IMR-90 (cell line): Measurements from ENCODE around the gene CFAP58. TPM values are rescaled to one million over a fixed set of nuclear protein-coding genes. Genes with fewer than 3 reads are reported as not detected.

Experiments used
- ATAC-seq: fragments of 200-7000 bp; cut with Tn5 transposase; 2 replicates; pipeline ENCODE4 v1.9.1; 2020; ENCODE audit warnings: low read depth, mild to moderate bottlenecking, moderate library complexity
- BruUV-seq: library from RNA; stranded (reverse); fragments of 400-500 nt; replicated peaks from 2 replicates; lab custom pipeline; 2021; lab: Mats Ljungman, UMichigan
- CTCF ChIA-PET: fragments of 300-600 bp; formaldehyde crosslinking; extraction: SDS; loops from one replicate; lab custom pipeline; 2021; ENCODE audit warnings: antibody characterized with exemption; lab: Yijun Ruan, JAX
- POLR2A ChIA-PET: fragments of 300-600 bp; sonication (Branson Sonifier 250); formaldehyde crosslinking; loops from one replicate; lab custom pipeline; 2022; ENCODE audit warnings: antibody characterized with exemption; ENCODE audit not compliant: unreplicated experiment; lab: Charles Lee
- DNase-seq: peaks from one replicate; pipeline ENCODE4 v3.0.0; 2013
- H2AFZ ChIP-seq: replicated peaks from 2 replicates; pipeline ENCODE3; 2013; ENCODE audit warnings: low read length, mild to moderate bottlenecking; ENCODE audit not compliant: poor library complexity
- H2AK5ac ChIP-seq: 2 replicates; pipeline ENCODE4 v1.6.1; 2013; ENCODE audit warnings: low read depth, low read length, inconsistent platforms
- H2AK9ac ChIP-seq: replicated peaks from 2 replicates; pipeline ENCODE3; 2013; ENCODE audit warnings: mild to moderate bottlenecking, low read depth, low read length, moderate library complexity; ENCODE audit not compliant: poor library complexity
- H2BK120ac ChIP-seq: 2 replicates; pipeline ENCODE4 v1.6.1; 2013; ENCODE audit warnings: low read depth, low read length, inconsistent platforms
- H2BK15ac ChIP-seq: 3 replicates; pipeline ENCODE4 v1.6.1; 2013; ENCODE audit warnings: low read depth, low read length, inconsistent platforms
- H2BK20ac ChIP-seq: 2 replicates; pipeline ENCODE4 v1.6.1; 2013; ENCODE audit warnings: low read depth, mild to moderate bottlenecking, inconsistent platforms, low read length, moderate library complexity
- H2BK5ac ChIP-seq: 2 replicates; pipeline ENCODE4 v1.6.1; 2013; ENCODE audit warnings: mild to moderate bottlenecking, low read depth, low read length, inconsistent platforms; ENCODE audit not compliant: poor library complexity, severe bottlenecking
- H3K14ac ChIP-seq: replicated peaks from 2 replicates; pipeline ENCODE4 v1.6.1; 2013; ENCODE audit warnings: low read depth, low read length, inconsistent platforms
- H3K18ac ChIP-seq: 2 replicates; pipeline ENCODE4 v1.6.1; 2013; ENCODE audit warnings: low read depth, low read length, control low read depth
- H3K23ac ChIP-seq: 2 replicates; pipeline ENCODE4 v1.6.1; 2013; ENCODE audit warnings: low read depth, low read length, inconsistent platforms
- H3K27ac ChIP-seq: 2 replicates; pipeline ENCODE4 v1.5.1; 2013; ENCODE audit warnings: mild to moderate bottlenecking, control low read depth, low read length; ENCODE audit not compliant: insufficient read depth
- H3K27me3 ChIP-seq: 2 replicates; pipeline ENCODE4 v1.6.1; 2013; ENCODE audit warnings: low read length; ENCODE audit not compliant: control insufficient read depth, insufficient read depth
- H3K36me3 ChIP-seq: 2 replicates; pipeline ENCODE4 v1.6.1; 2013; ENCODE audit warnings: low read length, mixed read lengths; ENCODE audit not compliant: control insufficient read depth, insufficient read depth
- H3K4ac ChIP-seq: 2 replicates; pipeline ENCODE4 v1.6.1; 2013; ENCODE audit warnings: low read depth, low read length, inconsistent platforms
- H3K4me1 ChIP-seq: 2 replicates; pipeline ENCODE4 v1.6.1; 2013; ENCODE audit warnings: low read length, mixed read lengths; ENCODE audit not compliant: control insufficient read depth, insufficient read depth
- H3K4me2 ChIP-seq: 2 replicates; pipeline ENCODE4 v1.6.1; 2013; ENCODE audit warnings: low read depth, mild to moderate bottlenecking, control low read depth, low read length, moderate library complexity
- H3K4me3 ChIP-seq: 2 replicates; pipeline ENCODE4 v1.5.1; 2013; ENCODE audit warnings: low read depth, mild to moderate bottlenecking, control low read depth, low read length, moderate library complexity; ENCODE audit not compliant: insufficient read depth
- H3K56ac ChIP-seq: 2 replicates; pipeline ENCODE4 v1.6.1; 2013; ENCODE audit warnings: low read length, inconsistent platforms; ENCODE audit not compliant: insufficient read depth; ENCODE audit errors: extremely low read depth
- H3K79me1 ChIP-seq, 2 experiments: 2 replicates each; pipeline ENCODE4 v1.6.1; 2013; ENCODE audit warnings: low read length in 2 of 2, inconsistent platforms in 1 of 2, low read depth in 1 of 2
- H3K9ac ChIP-seq: 2 replicates; pipeline ENCODE4 v1.6.1; 2013; ENCODE audit warnings: low read depth, low read length, control low read depth
- H3K9me1 ChIP-seq: 2 replicates; pipeline ENCODE4 v1.6.1; 2013; ENCODE audit warnings: low read length, inconsistent platforms; ENCODE audit not compliant: insufficient read depth
- H3K9me3 ChIP-seq: 2 replicates; pipeline ENCODE4 v1.6.1; 2013; ENCODE audit warnings: low read length; ENCODE audit not compliant: control insufficient read depth, insufficient read depth
- H4K20me1 ChIP-seq: 2 replicates; pipeline ENCODE4 v1.6.1; 2013; ENCODE audit warnings: low read length, inconsistent platforms; ENCODE audit not compliant: insufficient read depth
- H4K5ac ChIP-seq: 2 replicates; pipeline ENCODE4 v1.6.1; 2013; ENCODE audit warnings: mild to moderate bottlenecking, low read depth, low read length, control low read depth
- H4K8ac ChIP-seq, 2 experiments: 2 replicates each; pipeline ENCODE4 v1.6.1; 2013; ENCODE audit warnings: low read depth in 2 of 2, low read length in 2 of 2, control low read depth in 1 of 2, inconsistent platforms in 1 of 2
- H4K91ac ChIP-seq: 2 replicates; pipeline ENCODE4 v1.6.1; 2013; ENCODE audit warnings: low read depth, low read length, inconsistent platforms; ENCODE audit not compliant: insufficient read depth
- BHLHE40 ChIP-seq: fragments of 150-350 bp; IDR thresholded peaks from 2 replicates; pipeline ENCODE4 v1.6.1; 2016; ENCODE audit warnings: mild to moderate bottlenecking, low read depth, low read length
- CEBPB ChIP-seq: IDR thresholded peaks from 2 replicates; pipeline ENCODE4 v1.6.1; 2012; ENCODE audit warnings: low read depth, low read length, improper control_type of control experiment
- CHD1 ChIP-seq: IDR thresholded peaks from 2 replicates; pipeline ENCODE4 v1.6.1; 2012; ENCODE audit warnings: low read depth, low read length, improper control_type of control experiment
- CTCF ChIP-seq: conservative IDR thresholded peaks from 2 replicates; pipeline ENCODE4 v1.5.1; 2012; ENCODE audit warnings: mild to moderate bottlenecking, low read depth, low read length, improper control_type of control experiment
- FOS ChIP-seq: fragments of 150-350 bp; IDR thresholded peaks from 2 replicates; pipeline ENCODE4 v1.6.1; 2016; ENCODE audit warnings: low read depth, low read length
- MAFK ChIP-seq: IDR thresholded peaks from 2 replicates; pipeline ENCODE4 v1.6.1; 2012; ENCODE audit warnings: low read depth, low read length, improper control_type of control experiment
- NFE2L2 ChIP-seq: fragments of 150-350 bp; IDR thresholded peaks from 2 replicates; pipeline ENCODE4 v1.6.1; 2016; ENCODE audit warnings: low read depth, mild to moderate bottlenecking, low read length
- POLR2A ChIP-seq: IDR thresholded peaks from 2 replicates; pipeline ENCODE4 v1.6.1; 2012; ENCODE audit warnings: mild to moderate bottlenecking, low read depth, low read length
- RAD21 ChIP-seq: IDR thresholded peaks from 2 replicates; pipeline ENCODE4 v1.6.1; 2012; ENCODE audit warnings: low read length, improper control_type of control experiment
- SMC3 ChIP-seq: fragments of 150-350 bp; IDR thresholded peaks from 2 replicates; pipeline ENCODE4 v1.6.1; 2016; ENCODE audit warnings: low read depth, mild to moderate bottlenecking, antibody characterized with exemption, low read length, moderate library complexity
- USF2 ChIP-seq: fragments of 150-350 bp; IDR thresholded peaks from 2 replicates; pipeline ENCODE4 v1.6.1; 2017; ENCODE audit warnings: mild to moderate bottlenecking, antibody characterized with exemption, low read length, low read depth
- WGBS, 2 experiments: methylation state at CpG; one replicate each; pipeline versions ENCODE4 v1.1.5 to v1.1.7; 2013; ENCODE audit warnings: missing lambda C conversion rate in 2 of 2; ENCODE audit not compliant: insufficient read length in 1 of 2; ENCODE audit errors: extremely low coverage in 2 of 2; 5-methylcytosine and 5-hydroxymethylcytosine counted together
- dilution Hi-C: fragments of 300-500 bp; cut with HindIII; formaldehyde crosslinking; loops from one replicate; pipeline ENCODE4 v1.14.3; 2018; ENCODE audit warnings: low sequenced_read_pairs; ENCODE audit not compliant: unreplicated experiment
- in situ Hi-C: fragments of 300-500 bp; cut with MboI; formaldehyde crosslinking; loops from 3 replicates; pipeline ENCODE4 v1.14.3; 2019; ENCODE audit warnings: low sequenced_read_pairs, inconsistent platforms, mixed read lengths
- intact Hi-C: fragments of 100-400 bp; cut with micrococcal nuclease; formaldehyde crosslinking; loops from 2 replicates; pipeline ENCODE4 v1.10.0; 2022
- polyA plus RNA-seq, 3 experiments: library from polyadenylated mRNA; depleted of rRNA; stranded (reverse); fragments of >200 nt; gene quantifications; 2 replicates each; pipeline ENCODE4 v1.2.3, GENCODE V29; 2012; ENCODE audit warnings: low replicate concordance in 1 of 3
- total RNA-seq: library from RNA; depleted of rRNA; stranded (reverse); fragments of >200 nt; gene quantifications from 2 replicates; pipeline ENCODE4 v1.2.3, GENCODE V29; 2012

Gene CFAP58
- total and polyA plus RNA-seq, 2 of the 4 experiments (the other 2 are of a cell fraction), result 0.36 to 0.72 TPM

- ATAC-seq, result no peak
- in situ Hi-C loops, result no loop called here
- H3K4me3 ChIP-seq, result no peak overlapping the region
- H4K20me1 ChIP-seq, result no peaks in the 10 kb centered on the region
- H2AK9ac ChIP-seq, result no peak overlapping the region
- H3K4me1 ChIP-seq, result no peaks in the 10 kb centered on the region
- H4K91ac ChIP-seq, result no peak overlapping the region
- H4K8ac ChIP-seq, result no peak overlapping the region
- no peaks in the 10 kb centered on the region for H3K9me3 ChIP-seq
- DNase-seq, result no peak
- no peak overlapping the region for H3K9ac ChIP-seq
- no peak overlapping the region for H2AFZ ChIP-seq
- H3K23ac ChIP-seq, result no peak overlapping the region
- H3K56ac ChIP-seq, result no peak overlapping the region
- H3K27me3 ChIP-seq, result peaks cover 6% of the 10 kb centered on the region
- H2BK20ac ChIP-seq, result no peak overlapping the region
- ChIA-PET POLR2A (no interaction called here), CTCF (no interaction called here)
- H3K4me2 ChIP-seq, result no peak overlapping the region
- no peaks in the 10 kb centered on the region for H3K9me1 ChIP-seq
- H3K18ac ChIP-seq, result no peak overlapping the region
- no peaks in the 10 kb centered on the region for H3K79me1 ChIP-seq
- BruUV-seq, result no TSS peak
- H2BK120ac ChIP-seq, result no peak overlapping the region
- dilution Hi-C loops, result no loop called here
- no peak overlapping the region for H2BK15ac ChIP-seq
- H2BK5ac ChIP-seq, result no peak overlapping the region
- TF ChIP-seq USF2 (no peak), BHLHE40 (no peak), CEBPB (no peak), CTCF (no peak), RAD21 (no peak), MAFK (no peak), POLR2A (no peak), FOS (no peak), SMC3 (no peak), NFE2L2 (no peak), CHD1 (no peak)
- no peak overlapping the region for H3K4ac ChIP-seq
- WGBS, 2 experiments, result 25% methylated on average over 2 of the region's 7 CpGs; no CpG with 5 or more reads in 1 of the 2 experiments
- no peak overlapping the region for H3K27ac ChIP-seq
- no peak overlapping the region for H2AK5ac ChIP-seq
- H4K5ac ChIP-seq, result no peak overlapping the region
- intact Hi-C loops, result no loop called here
- H3K14ac ChIP-seq, result no peak overlapping the region
- H3K36me3 ChIP-seq, result no peaks in the 10 kb centered on the region
Measured at GRCh38 chr10:104501864-104502579, 148.4 kb downstream of the CFAP58 start.
